Measurements from ENCODE around the gene RGS14.

DNA sequence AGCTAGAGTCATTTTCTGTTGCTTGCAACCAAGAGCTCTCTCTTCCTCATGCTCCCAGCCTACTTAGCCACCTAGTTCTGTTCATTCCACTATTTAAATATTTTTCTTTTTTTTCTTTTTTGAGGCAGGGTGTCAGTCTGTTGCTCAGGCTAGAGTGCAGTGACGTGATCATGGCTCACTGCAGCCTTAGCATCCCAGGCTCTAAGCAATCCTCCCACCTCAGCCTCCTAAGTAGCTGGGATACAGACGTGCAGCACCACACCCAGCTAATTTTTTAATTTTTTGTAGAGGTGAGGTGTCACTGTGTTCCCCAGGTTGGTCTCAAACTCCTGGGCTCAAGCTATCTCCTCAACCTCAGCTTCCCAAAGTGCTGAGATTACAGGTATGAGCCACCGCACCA lies 56.8 kb downstream of the RGS14 start:
- TF ChIP-seq, protein P1, sequence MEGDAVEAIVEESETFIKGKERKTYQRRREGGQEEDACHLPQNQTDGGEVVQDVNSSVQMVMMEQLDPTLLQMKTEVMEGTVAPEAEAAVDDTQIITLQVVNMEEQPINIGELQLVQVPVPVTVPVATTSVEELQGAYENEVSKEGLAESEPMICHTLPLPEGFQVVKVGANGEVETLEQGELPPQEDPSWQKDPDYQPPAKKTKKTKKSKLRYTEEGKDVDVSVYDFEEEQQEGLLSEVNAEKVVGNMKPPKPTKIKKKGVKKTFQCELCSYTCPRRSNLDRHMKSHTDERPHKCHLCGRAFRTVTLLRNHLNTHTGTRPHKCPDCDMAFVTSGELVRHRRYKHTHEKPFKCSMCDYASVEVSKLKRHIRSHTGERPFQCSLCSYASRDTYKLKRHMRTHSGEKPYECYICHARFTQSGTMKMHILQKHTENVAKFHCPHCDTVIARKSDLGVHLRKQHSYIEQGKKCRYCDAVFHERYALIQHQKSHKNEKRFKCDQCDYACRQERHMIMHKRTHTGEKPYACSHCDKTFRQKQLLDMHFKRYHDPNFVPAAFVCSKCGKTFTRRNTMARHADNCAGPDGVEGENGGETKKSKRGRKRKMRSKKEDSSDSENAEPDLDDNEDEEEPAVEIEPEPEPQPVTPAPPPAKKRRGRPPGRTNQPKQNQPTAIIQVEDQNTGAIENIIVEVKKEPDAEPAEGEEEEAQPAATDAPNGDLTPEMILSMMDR (conservative IDR thresholded peaks at IDR 0.05; ENCODE audit: low read length) = no peak
- TF ChIP-seq EZH2phosphoT487 (IDR thresholded peaks at IDR 0.05; ENCODE audit: borderline replicate concordance) = no peak
